ENCODE data around the gene FIP1L1. TPM values are rescaled to one million over a fixed set of nuclear protein-coding genes. Genes with fewer than 3 reads are reported as not detected.
A peak's percentile ranks its signal among the peaks of the same experiment; 100 is the strongest.

FIP1L1 gene
- total RNA-seq, 4 donors from 2014 or later: 31.5 to 62.7 (median 45.3) TPM

DNA sequence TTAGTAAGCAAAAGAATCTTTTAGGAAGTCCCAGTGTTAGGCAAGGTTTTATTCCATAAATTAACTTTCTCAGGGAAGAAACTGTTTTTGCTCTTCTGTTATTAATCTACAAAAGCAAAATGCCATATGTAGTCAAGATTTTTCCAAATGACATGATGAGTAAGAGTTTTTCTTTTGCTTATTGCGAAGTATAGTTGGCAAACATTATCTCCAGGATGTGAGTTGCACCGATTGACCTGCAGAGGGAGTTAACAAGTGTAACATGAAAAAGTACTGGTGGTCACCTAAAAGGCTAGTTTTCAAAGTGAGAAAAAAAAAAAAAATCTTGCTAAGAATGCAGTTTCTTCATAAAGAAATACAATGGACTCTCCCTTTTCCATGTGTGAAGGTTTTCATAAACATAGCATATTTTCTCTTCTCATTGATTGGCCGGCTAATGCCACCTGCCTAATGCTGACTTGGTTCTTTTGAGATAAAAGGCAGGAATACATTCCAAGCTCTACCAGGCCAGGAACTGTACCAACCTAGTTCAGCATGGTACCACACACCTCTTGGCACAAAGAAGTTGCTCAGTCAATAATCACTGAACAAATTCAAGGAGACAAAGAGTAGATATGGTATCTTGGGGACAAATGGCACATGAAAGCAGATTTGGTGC lies 113.7 kb downstream of the FIP1L1 start:
- no peaks in the 10 kb centered on the region for H3K4me1 ChIP-seq
- peak in 1 of 3 donors; percentile 53 for DNase-seq
- H3K27ac ChIP-seq: no peak overlapping the region
- H3K27me3 ChIP-seq: no peaks in the 10 kb centered on the region
- H3K4me3 ChIP-seq: no peak overlapping the region
- H3K9me3 ChIP-seq: no peaks in the 10 kb centered on the region
- TF ChIP-seq, protein P1, sequence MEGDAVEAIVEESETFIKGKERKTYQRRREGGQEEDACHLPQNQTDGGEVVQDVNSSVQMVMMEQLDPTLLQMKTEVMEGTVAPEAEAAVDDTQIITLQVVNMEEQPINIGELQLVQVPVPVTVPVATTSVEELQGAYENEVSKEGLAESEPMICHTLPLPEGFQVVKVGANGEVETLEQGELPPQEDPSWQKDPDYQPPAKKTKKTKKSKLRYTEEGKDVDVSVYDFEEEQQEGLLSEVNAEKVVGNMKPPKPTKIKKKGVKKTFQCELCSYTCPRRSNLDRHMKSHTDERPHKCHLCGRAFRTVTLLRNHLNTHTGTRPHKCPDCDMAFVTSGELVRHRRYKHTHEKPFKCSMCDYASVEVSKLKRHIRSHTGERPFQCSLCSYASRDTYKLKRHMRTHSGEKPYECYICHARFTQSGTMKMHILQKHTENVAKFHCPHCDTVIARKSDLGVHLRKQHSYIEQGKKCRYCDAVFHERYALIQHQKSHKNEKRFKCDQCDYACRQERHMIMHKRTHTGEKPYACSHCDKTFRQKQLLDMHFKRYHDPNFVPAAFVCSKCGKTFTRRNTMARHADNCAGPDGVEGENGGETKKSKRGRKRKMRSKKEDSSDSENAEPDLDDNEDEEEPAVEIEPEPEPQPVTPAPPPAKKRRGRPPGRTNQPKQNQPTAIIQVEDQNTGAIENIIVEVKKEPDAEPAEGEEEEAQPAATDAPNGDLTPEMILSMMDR (IDR thresholded peaks at IDR 0.05): peak in 5 of 6 experiments; percentile 36 to 72 (median 67)
- TF ChIP-seq POLR2A (IDR thresholded peaks at IDR 0.05): no peak
- H3K36me3 ChIP-seq: peaks cover 0 to 3% (median 0%) of the 10 kb centered on the region in 3 donors

DNA sequence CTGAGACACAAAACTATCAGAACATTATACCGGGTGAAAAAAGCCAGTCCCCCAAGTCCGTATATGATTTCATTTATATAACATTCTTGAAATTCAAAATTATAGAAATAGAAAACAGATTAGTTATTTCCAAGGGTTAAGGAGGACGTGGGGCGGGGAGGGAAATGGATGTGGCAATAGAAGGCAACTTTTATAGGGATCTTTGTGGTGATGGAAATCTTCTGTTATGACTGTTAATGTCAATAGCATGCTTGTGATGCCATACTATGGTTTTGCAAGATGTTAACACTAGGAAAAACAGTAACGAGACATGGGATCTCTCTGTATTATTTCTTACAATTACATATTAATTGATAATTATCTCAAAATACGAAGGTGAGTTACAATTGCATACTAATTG lies 117.4 kb downstream of the FIP1L1 start:
- no peak overlapping the region for H3K4me3 ChIP-seq
- H3K36me3 ChIP-seq: peaks cover 0 to 3% (median 0%) of the 10 kb centered on the region in 3 donors
- no peaks in the 10 kb centered on the region for H3K4me1 ChIP-seq
- H3K27me3 ChIP-seq: no peaks in the 10 kb centered on the region
- no peak for TF ChIP-seq POLR2A (IDR thresholded peaks at IDR 0.05)
- no peak overlapping the region for H3K27ac ChIP-seq
- no peaks in the 10 kb centered on the region for H3K9me3 ChIP-seq
- DNase-seq: no peak

DNA sequence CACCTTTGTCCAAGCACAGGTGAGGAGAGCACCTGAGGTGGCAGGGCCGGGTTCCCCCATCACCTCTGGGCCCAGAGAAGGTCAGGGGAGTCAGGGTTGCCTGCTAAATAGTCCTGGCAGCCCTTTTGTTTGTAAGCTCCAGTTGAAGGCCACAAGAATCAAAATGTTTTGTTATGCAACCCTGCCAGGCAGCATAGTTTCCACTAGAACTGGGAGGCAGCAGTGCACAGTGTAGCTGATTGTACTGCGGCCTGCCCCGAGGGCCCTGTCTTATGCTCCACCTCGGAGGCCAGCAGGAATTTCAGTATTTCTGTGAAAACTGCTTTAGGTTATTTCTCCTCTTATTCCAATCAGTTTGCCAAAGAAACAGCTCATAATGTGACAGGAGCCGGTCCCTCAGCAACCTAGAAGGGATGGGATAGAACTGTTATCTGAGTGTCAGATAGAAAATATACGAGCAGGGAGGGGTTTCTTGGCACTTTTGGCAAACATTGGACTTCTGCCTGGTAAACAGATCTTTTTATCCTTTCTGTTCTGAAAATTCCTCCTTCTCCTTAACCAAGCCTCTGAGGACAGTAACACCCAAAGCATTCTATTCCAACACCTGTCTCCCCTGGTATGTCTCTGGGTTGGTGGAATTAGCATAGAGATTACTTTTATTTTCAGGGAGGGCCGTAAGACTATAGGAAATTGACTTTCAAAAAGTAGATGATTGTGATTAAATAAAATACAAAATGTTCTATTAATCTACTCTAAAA lies 120.2 kb downstream of the FIP1L1 start:
- peak in 1 of 3 donors; percentile 47 for DNase-seq
- H3K27me3 ChIP-seq: no peaks in the 10 kb centered on the region
- H3K36me3 ChIP-seq: peaks cover 0 to 3% (median 0%) of the 10 kb centered on the region in 3 donors
- no peak overlapping the region for H3K27ac ChIP-seq
- no peaks in the 10 kb centered on the region for H3K4me1 ChIP-seq
- no peak overlapping the region for H3K4me3 ChIP-seq
- TF ChIP-seq, protein P1 (IDR thresholded peaks at IDR 0.05): no peak
- no peak for TF ChIP-seq POLR2A (IDR thresholded peaks at IDR 0.05)
- H3K9me3 ChIP-seq: no peaks in the 10 kb centered on the region

DNA sequence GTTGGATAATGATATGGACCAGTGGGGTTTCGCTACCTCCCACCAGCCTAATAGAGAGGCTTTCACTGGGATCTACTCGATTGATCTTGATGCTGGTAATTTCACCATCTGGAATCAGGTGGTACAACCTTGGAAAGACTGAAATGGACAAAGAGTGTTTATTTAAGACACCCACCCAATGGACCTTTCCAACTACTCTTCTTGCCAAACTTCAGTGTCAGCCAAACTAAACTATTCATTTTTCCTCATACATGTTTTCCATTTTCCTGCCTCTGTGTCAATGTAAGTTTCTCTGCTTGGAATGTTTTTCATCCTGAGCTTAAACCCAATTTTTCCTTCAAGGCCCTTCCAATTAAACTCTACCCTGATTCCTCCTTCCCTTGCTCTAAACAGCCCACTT lies 121.3 kb downstream of the FIP1L1 start:
- H3K27ac ChIP-seq: no peak overlapping the region
- TF ChIP-seq, protein P1 (IDR thresholded peaks at IDR 0.05): no peak
- TF ChIP-seq POLR2A (IDR thresholded peaks at IDR 0.05): no peak

DNA sequence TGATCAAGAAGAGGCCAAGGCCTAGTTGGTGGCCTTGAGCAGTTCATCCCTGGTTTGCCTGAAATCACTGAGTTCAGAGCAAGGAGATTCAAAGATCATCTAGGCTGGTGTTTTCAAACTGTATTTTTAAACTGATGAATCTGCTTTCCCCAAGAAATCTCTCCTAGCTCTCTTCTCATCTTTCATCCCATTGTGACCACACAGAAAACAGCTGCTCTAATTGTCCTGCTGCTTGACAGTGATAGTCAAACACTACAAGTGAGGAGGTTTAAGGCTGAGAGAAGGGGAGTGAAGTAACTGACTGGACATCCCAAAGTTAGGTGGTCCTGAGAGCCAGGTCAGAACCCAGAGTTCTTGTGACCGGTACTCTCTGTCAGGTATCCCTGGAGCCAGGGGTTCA lies 122.3 kb downstream of the FIP1L1 start:
- no peaks in the 10 kb centered on the region for H3K27me3 ChIP-seq
- no peak for DNase-seq
- no peak for TF ChIP-seq POLR2A (IDR thresholded peaks at IDR 0.05)
- TF ChIP-seq, protein P1 (IDR thresholded peaks at IDR 0.05): no peak
- H3K4me1 ChIP-seq: no peaks in the 10 kb centered on the region
- no peak overlapping the region for H3K4me3 ChIP-seq
- no peaks in the 10 kb centered on the region for H3K9me3 ChIP-seq
- peaks cover 0 to 3% (median 0%) of the 10 kb centered on the region in 3 donors for H3K36me3 ChIP-seq
- H3K27ac ChIP-seq: no peak overlapping the region

More for the DNA sequence above, 121.3 kb downstream of the FIP1L1 start:
- Histone ChIP-seq H3K4me1 (no peaks in the 10 kb centered on the region), H3K4me3 (no peak overlapping the region), H3K27me3 (no peaks in the 10 kb centered on the region), H3K9me3 (no peaks in the 10 kb centered on the region), H3K36me3 (peaks cover 0 to 3% (median 0%) of the 10 kb centered on the region in 3 donors)
- DNase-seq: no peak

DNA sequence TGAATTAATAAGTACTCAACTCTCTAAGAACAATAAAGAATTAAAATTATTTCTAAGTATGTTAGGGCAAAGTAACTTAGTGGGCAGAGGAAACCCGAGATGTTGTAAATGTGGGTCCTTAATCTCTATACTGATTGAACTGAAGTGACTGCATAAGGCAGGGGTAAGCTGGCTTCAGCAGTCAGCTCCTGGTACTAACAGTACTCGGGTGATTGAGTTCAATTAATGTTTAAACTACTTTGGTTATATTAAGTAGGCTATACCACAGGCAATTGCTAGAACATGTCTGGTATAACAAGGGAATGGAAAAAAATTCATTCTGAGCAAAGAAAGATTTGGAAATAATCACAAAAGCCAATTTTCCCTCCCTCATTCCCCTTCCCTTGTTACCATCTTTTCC lies 123.1 kb downstream of the FIP1L1 start:
- H3K27ac ChIP-seq: no peak overlapping the region
- no peaks in the 10 kb centered on the region for H3K4me1 ChIP-seq
- no peaks in the 10 kb centered on the region for H3K9me3 ChIP-seq
- no peak for TF ChIP-seq POLR2A (IDR thresholded peaks at IDR 0.05)
- TF ChIP-seq, protein P1 (IDR thresholded peaks at IDR 0.05): no peak
- H3K4me3 ChIP-seq: no peak overlapping the region
- peaks cover 0 to 3% (median 0%) of the 10 kb centered on the region in 3 donors for H3K36me3 ChIP-seq
- no peaks in the 10 kb centered on the region for H3K27me3 ChIP-seq
- no peak for DNase-seq
